Subcutaneous abdominal adipose tissue (tissue), 5 donors: ENCODE results near the gene BLOC1S5.
A peak's percentile ranks its signal among the peaks of the same experiment; 100 is the strongest.

Source experiments
- H3K27ac ChIP-seq: one replicate; pipeline ENCODE4 v1.7.0; 2013; ENCODE audit warnings: low read depth, mild to moderate bottlenecking, inconsistent platforms, low read length, moderate library complexity
- H3K27me3 ChIP-seq, 5 donors: one replicate each; pipeline ENCODE4 v1.7.0; 2013; ENCODE audit warnings: low read length in 5 of 5, inconsistent platforms in 1 of 5; ENCODE audit not compliant: control insufficient read depth in 5 of 5, insufficient read depth in 4 of 5
- H3K36me3 ChIP-seq, 5 donors: one replicate each; pipeline ENCODE4 v1.7.0; 2013; ENCODE audit warnings: low read length in 5 of 5; ENCODE audit not compliant: control insufficient read depth in 5 of 5, insufficient read depth in 5 of 5
- H3K4me1 ChIP-seq, 5 donors: one replicate each; pipeline ENCODE4 v1.7.0; 2013; ENCODE audit warnings: low read length in 5 of 5, mild to moderate bottlenecking in 3 of 5, moderate library complexity in 1 of 5; ENCODE audit not compliant: control insufficient read depth in 5 of 5, insufficient read depth in 5 of 5
- H3K4me3 ChIP-seq, 5 donors: one replicate each; pipeline ENCODE4 v1.7.0; 2013; ENCODE audit warnings: low read length in 5 of 5, low read depth in 1 of 5
- H3K9ac ChIP-seq, 5 donors: one replicate each; pipeline ENCODE4 v1.7.0; 2013; ENCODE audit warnings: low read length in 5 of 5, mild to moderate bottlenecking in 4 of 5, moderate library complexity in 3 of 5
- H3K9me3 ChIP-seq, 5 donors: one replicate each; pipeline ENCODE4 v1.7.0; 2013; ENCODE audit warnings: low read length in 5 of 5; ENCODE audit not compliant: control insufficient read depth in 5 of 5
- donor health status: healthy.
- donor health status: healthy.
- donor health status: healthy.
- donor health status: healthy.
- donor health status: healthy.

BLOC1S5 gene

GRCh38 chr6:8063761-8064637 lies at the start of gene BLOC1S5:
Gene BLOC1S5 (minus strand): TSS chr6:8064389. CDS start chr6:8064376, 13 bp downstream.
- H3K9me3 ChIP-seq = no peaks in the 10 kb centered on the region
- peaks cover 7 to 19% (median 8%) of the 10 kb centered on the region in 5 donors for H3K36me3 ChIP-seq
- peak within 1 kb of the TSS; percentile 82 for H3K27ac ChIP-seq
- peaks cover 1 to 14% (median 14%) of the 10 kb centered on the region in 5 donors for H3K4me1 ChIP-seq
- no peaks in the 10 kb centered on the region for H3K27me3 ChIP-seq
- peak within 1 kb of the TSS; percentile 57 to 94 (median 91) for H3K9ac ChIP-seq
- peak within 1 kb of the TSS; percentile 90 to 98 (median 94) for H3K4me3 ChIP-seq

GRCh38 chr6:8113131-8113654 lies 49.0 kb upstream of the BLOC1S5 start:
- Histone ChIP-seq H3K36me3 (no peaks in the 10 kb centered on the region), H3K9ac (no peak overlapping the region), H3K4me3 (no peak overlapping the region), H3K4me1 (peaks cover 0 to 7% (median 0%) of the 10 kb centered on the region in 5 donors), H3K9me3 (peaks cover 0 to 6% (median 0%) of the 10 kb centered on the region in 5 donors), H3K27me3 (peaks cover 0 to 2% (median 0%) of the 10 kb centered on the region in 5 donors), H3K27ac (no peak overlapping the region)

- no peaks in the 10 kb centered on the region for H3K36me3 ChIP-seq
- no peak overlapping the region for H3K27ac ChIP-seq
- no peak overlapping the region for H3K9ac ChIP-seq
- peaks cover 0 to 3% (median 0%) of the 10 kb centered on the region in 5 donors for H3K27me3 ChIP-seq
- no peak overlapping the region for H3K4me3 ChIP-seq
- peaks cover 0 to 4% (median 0%) of the 10 kb centered on the region in 5 donors for H3K9me3 ChIP-seq
- peaks cover 0 to 7% (median 0%) of the 10 kb centered on the region in 5 donors for H3K4me1 ChIP-seq
Measured at GRCh38 chr6:8110725-8111124, 46.5 kb upstream of the BLOC1S5 start.

- no peak overlapping the region for H3K27ac ChIP-seq
- no peak overlapping the region for H3K4me3 ChIP-seq
- H3K9ac ChIP-seq = no peak overlapping the region
- peaks cover 0 to 7% (median 0%) of the 10 kb centered on the region in 5 donors for H3K4me1 ChIP-seq
- no peaks in the 10 kb centered on the region for H3K9me3 ChIP-seq
- peaks cover 0 to 3% (median 0%) of the 10 kb centered on the region in 5 donors for H3K27me3 ChIP-seq
- no peaks in the 10 kb centered on the region for H3K36me3 ChIP-seq
Measured at GRCh38 chr6:8110117-8110721, 46.0 kb upstream of the BLOC1S5 start.

GRCh38 chr6:8108759-8109539 lies 44.8 kb upstream of the BLOC1S5 start:
- H3K36me3 ChIP-seq = no peaks in the 10 kb centered on the region
- H3K27me3 ChIP-seq = peaks cover 0 to 3% (median 0%) of the 10 kb centered on the region in 5 donors
- no peak overlapping the region for H3K4me3 ChIP-seq

GRCh38 chr6:8108031-8108660 lies 44.0 kb upstream of the BLOC1S5 start:
- Histone ChIP-seq H3K9ac (no peak overlapping the region), H3K4me3 (no peak overlapping the region), H3K27me3 (peaks cover 0 to 3% (median 0%) of the 10 kb centered on the region in 5 donors), H3K27ac (no peak overlapping the region), H3K4me1 (peaks cover 0 to 2% (median 0%) of the 10 kb centered on the region in 5 donors), H3K36me3 (no peaks in the 10 kb centered on the region), H3K9me3 (no peaks in the 10 kb centered on the region)

More at GRCh38 chr6:8108759-8109539, 44.8 kb upstream of the BLOC1S5 start:
- no peak overlapping the region for H3K9ac ChIP-seq
- no peak overlapping the region for H3K27ac ChIP-seq
- H3K4me1 ChIP-seq = peaks cover 0 to 7% (median 0%) of the 10 kb centered on the region in 5 donors
- no peaks in the 10 kb centered on the region for H3K9me3 ChIP-seq

GRCh38 chr6:8105791-8106190 lies 41.6 kb upstream of the BLOC1S5 start:
- Histone ChIP-seq H3K27ac (no peak overlapping the region), H3K27me3 (peaks cover 0 to 3% (median 0%) of the 10 kb centered on the region in 5 donors), H3K9ac (no peak overlapping the region), H3K4me1 (peaks cover 5 to 13% (median 10%) of the 10 kb centered on the region in 5 donors), H3K4me3 (no peak overlapping the region), H3K9me3 (no peaks in the 10 kb centered on the region), H3K36me3 (no peaks in the 10 kb centered on the region)

- Histone ChIP-seq H3K4me1 (peaks cover 5 to 13% (median 10%) of the 10 kb centered on the region in 5 donors), H3K36me3 (no peaks in the 10 kb centered on the region), H3K4me3 (no peak overlapping the region), H3K27me3 (peaks cover 0 to 3% (median 0%) of the 10 kb centered on the region in 5 donors), H3K27ac (no peak overlapping the region), H3K9me3 (no peaks in the 10 kb centered on the region), H3K9ac (no peak overlapping the region)
Measured at GRCh38 chr6:8103726-8104125, 39.5 kb upstream of the BLOC1S5 start.
